Glutamatergic neuron (in vitro differentiated cells): ENCODE data around the gene TUBA8. TPM values are rescaled to one million over a fixed set of nuclear protein-coding genes. Genes with fewer than 3 reads are reported as not detected.
A peak's percentile ranks its signal among the peaks of the same experiment; 100 is the strongest.
"Not testable (repeated sequence)": the region's sequence is repeated elsewhere in the genome, so short reads cannot be mapped to it uniquely, and the experiment has no call there.

ENCODE experiments used
- DNase-seq: peaks from one replicate; pipeline ENCODE4 v3.0.0; 2022
- H3K27ac Mint-ChIP-seq: one replicate; pipeline ENCODE4 v1.8.0; 2020; ENCODE audit warnings: mild to moderate bottlenecking, mixed read lengths, inconsistent platforms; ENCODE audit not compliant: unreplicated experiment
- H3K27me3 Mint-ChIP-seq: one replicate; pipeline ENCODE4 v1.8.0; 2020; ENCODE audit warnings: mild to moderate bottlenecking, moderate library complexity, mixed read lengths, inconsistent platforms; ENCODE audit not compliant: unreplicated experiment
- H3K36me3 Mint-ChIP-seq: one replicate; pipeline ENCODE4 v1.8.0; 2020; ENCODE audit warnings: mild to moderate bottlenecking, mixed read lengths, inconsistent platforms; ENCODE audit not compliant: unreplicated experiment
- H3K4me1 Mint-ChIP-seq: one replicate; pipeline ENCODE4 v1.8.0; 2020; ENCODE audit warnings: mild to moderate bottlenecking, low read depth, mixed read lengths, inconsistent platforms; ENCODE audit not compliant: unreplicated experiment
- H3K4me3 Mint-ChIP-seq: one replicate; pipeline ENCODE4 v1.8.0; 2020; ENCODE audit warnings: mild to moderate bottlenecking, mixed read lengths, inconsistent platforms; ENCODE audit not compliant: unreplicated experiment
- H3K9me3 Mint-ChIP-seq: one replicate; pipeline ENCODE4 v1.8.0; 2020; ENCODE audit warnings: mild to moderate bottlenecking, moderate library complexity, mixed read lengths, inconsistent platforms; ENCODE audit not compliant: unreplicated experiment
- CTCF ChIP-seq: fragments of 200-600 bp; sonication (generic); IDR thresholded peaks from one replicate; pipeline ENCODE4 v1.5.0; 2021; ENCODE audit not compliant: partially characterized antibody, unreplicated experiment
- total RNA-seq: library from RNA; stranded (reverse); fragmentation: NEBNext Ultra II Directional; extraction: Animal tissue kit (Norgen Biotek cat#: 25700); gene quantifications from one replicate; pipeline ENCODE4 v1.2.1, GENCODE V29; 2021; ENCODE audit not compliant: unreplicated experiment

TUBA8 gene
- total RNA-seq, 1 donor from 2014 or later, result 3.7 TPM

- H3K36me3 Mint-ChIP-seq, result peaks cover 26% of the 10 kb centered on the region
- no peak overlapping the region for H3K27ac Mint-ChIP-seq
- no peak for TF ChIP-seq CTCF
- H3K4me3 Mint-ChIP-seq, result no peak overlapping the region
- peaks cover 15% of the 10 kb centered on the region for H3K9me3 Mint-ChIP-seq
- DNase-seq, result no peak
- H3K27me3 Mint-ChIP-seq, result peaks cover 7% of the 10 kb centered on the region
- H3K4me1 Mint-ChIP-seq, result peaks cover 6% of the 10 kb centered on the region
Measured at GRCh38 chr22:18104566-18104965, 6.0 kb upstream of the TUBA8 start.

GRCh38 chr22:18105981-18106380, 4.6 kb upstream of the TUBA8 start:
- H3K4me1 Mint-ChIP-seq, DNase-seq, H3K4me3 Mint-ChIP-seq, H3K27ac Mint-ChIP-seq: not testable (repeated sequence)
- Mint-ChIP-seq H3K9me3 (peaks cover 15% of the 10 kb centered on the region), H3K27me3 (peaks cover 15% of the 10 kb centered on the region), H3K36me3 (peaks cover 26% of the 10 kb centered on the region)

GRCh38 chr22:18106550-18107341, 3.9 kb upstream of the TUBA8 start:
- H3K4me1 Mint-ChIP-seq, H3K4me3 Mint-ChIP-seq, DNase-seq, H3K27ac Mint-ChIP-seq: not testable (repeated sequence)
- H3K36me3 Mint-ChIP-seq, result peaks cover 26% of the 10 kb centered on the region
- H3K9me3 Mint-ChIP-seq, result peaks cover 15% of the 10 kb centered on the region
- peaks cover 15% of the 10 kb centered on the region for H3K27me3 Mint-ChIP-seq

GRCh38 chr22:18108187-18108586, 2.4 kb upstream of the TUBA8 start:
- Mint-ChIP-seq H3K27me3 (peaks cover 15% of the 10 kb centered on the region), H3K36me3 (peaks cover 26% of the 10 kb centered on the region)

GRCh38 chr22:18109410-18110193, 1.0 kb upstream of the TUBA8 start:
- H3K4me3 Mint-ChIP-seq, result peak overlapping the region; percentile 36
- H3K4me1 Mint-ChIP-seq, result peaks cover 13% of the 10 kb centered on the region
- peaks cover 14% of the 10 kb centered on the region for H3K27me3 Mint-ChIP-seq

More at GRCh38 chr22:18108187-18108586, 2.4 kb upstream of the TUBA8 start:
- Mint-ChIP-seq H3K9me3 (peaks cover 15% of the 10 kb centered on the region), H3K4me1 (peaks cover 7% of the 10 kb centered on the region), H3K27ac (no peak overlapping the region), H3K4me3 (no peak overlapping the region)
- no peak for DNase-seq
- no peak for TF ChIP-seq CTCF

More at GRCh38 chr22:18109410-18110193, 1.0 kb upstream of the TUBA8 start:
- peaks cover 9% of the 10 kb centered on the region for H3K9me3 Mint-ChIP-seq
- H3K36me3 Mint-ChIP-seq, result peaks cover 18% of the 10 kb centered on the region
- no peak for TF ChIP-seq CTCF
- no peak for DNase-seq
- H3K27ac Mint-ChIP-seq, result peak overlapping the region; percentile 2
